Neural progenitor cell (in vitro differentiated cells): ENCODE measurements around the gene GCK.

Experiments
- EZH2 ChIP-seq: fragments of 200-600 bp; sonication (generic); IDR thresholded peaks from 2 replicates; pipeline ENCODE4 v1.6.1; 2017; ENCODE audit warnings: antibody characterized with exemption, mild to moderate bottlenecking, moderate library complexity
- TF ChIP-seq, protein P1 (sequence below): fragments of 200-600 bp; sonication (generic); IDR thresholded peaks from 2 replicates; pipeline ENCODE4 v1.5.1; 2017; ENCODE audit warnings: antibody characterized with exemption, mild to moderate bottlenecking

DNA sequence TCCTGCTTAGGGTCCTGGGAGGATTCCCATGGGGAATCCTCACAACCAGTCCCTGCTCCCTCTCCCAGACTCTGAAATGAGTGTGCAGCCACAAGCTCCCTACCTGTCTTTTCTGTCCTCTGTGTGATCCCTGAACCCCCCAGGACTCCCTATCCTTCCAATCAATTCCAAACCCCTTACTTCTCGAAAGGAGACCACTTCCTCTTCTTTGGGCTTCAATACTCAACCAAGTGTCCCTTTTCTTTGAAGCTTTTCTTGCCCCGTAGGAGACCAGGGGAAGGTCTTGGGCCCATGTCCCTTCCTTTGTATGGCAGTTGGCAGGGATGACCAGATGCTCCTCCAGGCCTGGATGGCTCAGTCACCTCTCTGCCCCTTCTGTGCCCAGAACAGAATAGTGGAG, 83.4 kb downstream of the GCK start:
- TF ChIP-seq, protein P1, sequence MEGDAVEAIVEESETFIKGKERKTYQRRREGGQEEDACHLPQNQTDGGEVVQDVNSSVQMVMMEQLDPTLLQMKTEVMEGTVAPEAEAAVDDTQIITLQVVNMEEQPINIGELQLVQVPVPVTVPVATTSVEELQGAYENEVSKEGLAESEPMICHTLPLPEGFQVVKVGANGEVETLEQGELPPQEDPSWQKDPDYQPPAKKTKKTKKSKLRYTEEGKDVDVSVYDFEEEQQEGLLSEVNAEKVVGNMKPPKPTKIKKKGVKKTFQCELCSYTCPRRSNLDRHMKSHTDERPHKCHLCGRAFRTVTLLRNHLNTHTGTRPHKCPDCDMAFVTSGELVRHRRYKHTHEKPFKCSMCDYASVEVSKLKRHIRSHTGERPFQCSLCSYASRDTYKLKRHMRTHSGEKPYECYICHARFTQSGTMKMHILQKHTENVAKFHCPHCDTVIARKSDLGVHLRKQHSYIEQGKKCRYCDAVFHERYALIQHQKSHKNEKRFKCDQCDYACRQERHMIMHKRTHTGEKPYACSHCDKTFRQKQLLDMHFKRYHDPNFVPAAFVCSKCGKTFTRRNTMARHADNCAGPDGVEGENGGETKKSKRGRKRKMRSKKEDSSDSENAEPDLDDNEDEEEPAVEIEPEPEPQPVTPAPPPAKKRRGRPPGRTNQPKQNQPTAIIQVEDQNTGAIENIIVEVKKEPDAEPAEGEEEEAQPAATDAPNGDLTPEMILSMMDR: no peak
- no peak for TF ChIP-seq EZH2
